Measurements from ENCODE around the gene DUSP3.

DNA sequence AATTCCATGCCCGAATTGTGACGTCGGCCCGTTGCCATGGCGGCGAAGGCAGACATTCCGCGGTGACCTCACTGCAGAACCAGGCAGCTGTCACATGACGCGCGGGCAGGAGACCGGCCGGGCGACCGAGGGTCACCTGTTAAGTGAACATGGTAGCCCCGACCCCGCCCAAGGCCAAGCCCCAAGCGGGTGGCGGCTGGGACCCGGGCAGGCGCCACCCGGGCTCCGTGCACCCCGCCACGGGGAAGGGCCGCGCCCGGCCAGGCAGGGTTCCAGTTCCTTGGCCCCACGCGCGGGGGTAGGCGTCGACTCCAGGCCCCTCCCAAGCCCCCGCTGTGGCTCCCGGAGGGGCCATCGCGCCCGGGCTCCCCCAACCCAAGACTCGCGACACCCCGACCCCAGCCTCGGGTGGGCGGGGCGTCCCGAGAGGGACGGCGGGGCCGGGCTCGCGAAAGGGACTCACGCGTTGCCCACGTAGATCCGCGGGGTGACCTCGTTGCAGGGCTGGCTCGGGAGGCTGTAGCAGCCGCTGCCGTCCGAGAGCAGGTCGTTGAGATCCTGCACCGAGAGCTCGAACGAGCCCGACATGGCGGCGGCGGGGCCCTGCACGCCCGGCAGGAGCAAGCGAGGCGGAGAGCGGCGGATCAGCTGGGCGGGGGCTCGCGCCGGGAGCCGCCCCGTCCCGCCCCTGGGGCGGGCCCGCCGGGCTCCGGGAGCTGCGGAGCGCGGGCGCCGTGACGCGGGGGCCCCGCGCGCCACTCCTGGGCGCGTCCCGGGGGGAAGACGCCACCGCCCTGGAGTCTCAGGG, at the start of gene DUSP3:
- TF ChIP-seq, protein P1, sequence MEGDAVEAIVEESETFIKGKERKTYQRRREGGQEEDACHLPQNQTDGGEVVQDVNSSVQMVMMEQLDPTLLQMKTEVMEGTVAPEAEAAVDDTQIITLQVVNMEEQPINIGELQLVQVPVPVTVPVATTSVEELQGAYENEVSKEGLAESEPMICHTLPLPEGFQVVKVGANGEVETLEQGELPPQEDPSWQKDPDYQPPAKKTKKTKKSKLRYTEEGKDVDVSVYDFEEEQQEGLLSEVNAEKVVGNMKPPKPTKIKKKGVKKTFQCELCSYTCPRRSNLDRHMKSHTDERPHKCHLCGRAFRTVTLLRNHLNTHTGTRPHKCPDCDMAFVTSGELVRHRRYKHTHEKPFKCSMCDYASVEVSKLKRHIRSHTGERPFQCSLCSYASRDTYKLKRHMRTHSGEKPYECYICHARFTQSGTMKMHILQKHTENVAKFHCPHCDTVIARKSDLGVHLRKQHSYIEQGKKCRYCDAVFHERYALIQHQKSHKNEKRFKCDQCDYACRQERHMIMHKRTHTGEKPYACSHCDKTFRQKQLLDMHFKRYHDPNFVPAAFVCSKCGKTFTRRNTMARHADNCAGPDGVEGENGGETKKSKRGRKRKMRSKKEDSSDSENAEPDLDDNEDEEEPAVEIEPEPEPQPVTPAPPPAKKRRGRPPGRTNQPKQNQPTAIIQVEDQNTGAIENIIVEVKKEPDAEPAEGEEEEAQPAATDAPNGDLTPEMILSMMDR (conservative IDR thresholded peaks at IDR 0.05; ENCODE audit: low read length), result no peak
- TF ChIP-seq EZH2phosphoT487 (IDR thresholded peaks at IDR 0.05; ENCODE audit: borderline replicate concordance, low read depth, low read length), result no peak
